Right forelimb (tissue), 1 donor: ENCODE data around the gene ARHGAP6.

Source experiments
- DNase-seq: peaks from one replicate; pipeline ENCODE4 v3.0.0-alpha.2; 2018

The ARHGAP6 gene

GRCh38 chrX:11346121-11346682 is 319.5 kb downstream of the ARHGAP6 start:
- DNase-seq: no peak

GRCh38 chrX:11342673-11343072 is 323.0 kb downstream of the ARHGAP6 start:
- no peak for DNase-seq

- no peak for DNase-seq
These were observed 324.2 kb downstream of the ARHGAP6 start for GRCh38 chrX:11341274-11342201.

GRCh38 chrX:11337292-11338009 is 328.3 kb downstream of the ARHGAP6 start:
- DNase-seq: no peak

GRCh38 chrX:11336201-11336600 is 329.5 kb downstream of the ARHGAP6 start:
- DNase-seq: no peak

- no peak for DNase-seq
These were observed 331.6 kb downstream of the ARHGAP6 start for GRCh38 chrX:11334165-11334564.

GRCh38 chrX:11331788-11332187 is 333.9 kb downstream of the ARHGAP6 start:
- no peak for DNase-seq

GRCh38 chrX:11329021-11329420 is 336.7 kb downstream of the ARHGAP6 start:
- no peak for DNase-seq

- DNase-seq: no peak
These were observed 337.6 kb downstream of the ARHGAP6 start for GRCh38 chrX:11328134-11328533.

- no peak for DNase-seq
These were observed 343.7 kb downstream of the ARHGAP6 start for GRCh38 chrX:11321986-11322385.

GRCh38 chrX:11319806-11320520 is 345.8 kb downstream of the ARHGAP6 start:
- no peak for DNase-seq

- DNase-seq: no peak
These were observed 354.0 kb downstream of the ARHGAP6 start for GRCh38 chrX:11311706-11312105.

- DNase-seq: no peak
These were observed 356.5 kb downstream of the ARHGAP6 start for GRCh38 chrX:11309220-11309619.

GRCh38 chrX:11305641-11306040 is 360.1 kb downstream of the ARHGAP6 start:
- no peak for DNase-seq

- DNase-seq: no peak
These were observed 360.9 kb downstream of the ARHGAP6 start for GRCh38 chrX:11304829-11305228.

GRCh38 chrX:11298600-11298999 is 367.1 kb downstream of the ARHGAP6 start:
- no peak for DNase-seq

GRCh38 chrX:11296051-11296450 is 369.7 kb downstream of the ARHGAP6 start:
- DNase-seq: no peak

GRCh38 chrX:11293113-11293512 is 372.6 kb downstream of the ARHGAP6 start, which contains the start of gene AMELX:
AMELX (plus strand) TSS chrX:11293413; CDS start chrX:11294789, 1,376 bp downstream.
- DNase-seq: no peak

GRCh38 chrX:11290416-11291102 is 375.2 kb downstream of the ARHGAP6 start:
- no peak for DNase-seq

GRCh38 chrX:11287505-11287904 is 378.2 kb downstream of the ARHGAP6 start:
- no peak for DNase-seq

- DNase-seq: no peak
These were observed 380.1 kb downstream of the ARHGAP6 start for GRCh38 chrX:11285651-11286050.

GRCh38 chrX:11282043-11282442 is 383.7 kb downstream of the ARHGAP6 start:
- DNase-seq: no peak
